ENCODE results near the gene KCMF1.
A peak's percentile ranks its signal among the peaks of the same experiment; 100 is the strongest.

The KCMF1 gene

DNA sequence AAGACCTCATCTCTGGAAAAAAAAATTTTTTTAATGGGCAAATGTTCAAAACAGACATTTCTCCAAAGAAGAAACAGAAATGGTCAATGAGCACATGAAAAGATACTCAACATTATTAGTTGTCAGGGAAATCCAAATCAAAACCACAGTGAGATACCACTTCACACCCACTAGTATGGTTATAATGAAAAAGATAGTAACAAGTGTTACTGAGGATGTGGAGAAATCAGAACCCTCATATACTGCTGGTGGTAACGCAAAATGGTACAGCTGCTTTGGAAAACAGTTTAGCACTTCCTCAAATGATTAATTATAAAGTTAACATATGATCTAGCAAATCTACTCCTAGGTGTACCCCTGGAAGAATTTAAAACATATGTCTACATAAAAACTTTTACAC is 133.3 kb downstream of the KCMF1 start:
- no peak for TF ChIP-seq CTCF (conservative IDR thresholded peaks at IDR 0.05; ENCODE audit: control insufficient read depth, insufficient read depth, low read depth, low read length)
- H3K4me3 ChIP-seq (ENCODE audit: control insufficient read depth, low read depth, low read length) = no peak overlapping the region
- DNase-seq (ENCODE audit: low read depth) = no peak

DNA sequence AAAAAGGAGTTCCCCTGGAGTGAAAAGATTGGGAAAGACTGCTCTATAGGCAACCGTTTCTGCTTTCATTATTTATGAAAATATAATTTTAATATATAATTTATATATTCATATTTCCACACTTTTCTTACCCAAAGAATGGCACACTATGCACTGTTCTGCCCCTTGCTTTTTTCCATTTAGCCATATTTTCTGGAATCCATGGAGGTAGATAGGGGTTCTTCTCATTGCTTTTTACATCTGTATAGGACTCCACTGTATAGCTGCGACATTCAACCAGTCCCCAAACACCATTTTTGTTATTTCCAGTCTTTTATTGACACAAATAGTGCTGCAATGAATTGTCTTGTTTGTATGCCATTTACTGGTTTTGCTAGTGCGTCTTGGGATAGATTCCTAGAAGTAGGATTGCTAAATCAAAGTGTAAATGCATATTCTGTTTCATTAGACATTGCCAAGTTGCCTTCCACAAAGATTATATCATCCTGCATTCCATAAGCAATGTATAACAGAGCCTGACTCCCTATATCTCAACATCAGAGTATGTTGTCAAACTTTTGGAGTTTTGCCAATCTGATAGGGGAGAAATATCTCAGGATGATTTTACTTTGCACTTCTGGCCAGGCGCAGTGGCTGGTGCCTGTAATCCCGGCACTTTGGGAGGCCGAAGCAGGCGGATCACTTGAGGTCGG is 135.7 kb downstream of the KCMF1 start:
- DNase-seq (ENCODE audit: low read depth) = peak; percentile 54
- TF ChIP-seq CTCF (conservative IDR thresholded peaks at IDR 0.05; ENCODE audit: control insufficient read depth, insufficient read depth, low read depth, low read length) = no peak
- H3K4me3 ChIP-seq (ENCODE audit: control insufficient read depth, low read depth, low read length) = no peak overlapping the region
